ENCODE data around the gene DISC1.

Gene DISC1

GRCh38 chr1:231828182-231828920 lies 201.8 kb downstream of the DISC1 start:
- no peak for DNase-seq

- no peak for DNase-seq
These were observed 202.7 kb downstream of the DISC1 start for GRCh38 chr1:231829332-231829731.

DNA sequence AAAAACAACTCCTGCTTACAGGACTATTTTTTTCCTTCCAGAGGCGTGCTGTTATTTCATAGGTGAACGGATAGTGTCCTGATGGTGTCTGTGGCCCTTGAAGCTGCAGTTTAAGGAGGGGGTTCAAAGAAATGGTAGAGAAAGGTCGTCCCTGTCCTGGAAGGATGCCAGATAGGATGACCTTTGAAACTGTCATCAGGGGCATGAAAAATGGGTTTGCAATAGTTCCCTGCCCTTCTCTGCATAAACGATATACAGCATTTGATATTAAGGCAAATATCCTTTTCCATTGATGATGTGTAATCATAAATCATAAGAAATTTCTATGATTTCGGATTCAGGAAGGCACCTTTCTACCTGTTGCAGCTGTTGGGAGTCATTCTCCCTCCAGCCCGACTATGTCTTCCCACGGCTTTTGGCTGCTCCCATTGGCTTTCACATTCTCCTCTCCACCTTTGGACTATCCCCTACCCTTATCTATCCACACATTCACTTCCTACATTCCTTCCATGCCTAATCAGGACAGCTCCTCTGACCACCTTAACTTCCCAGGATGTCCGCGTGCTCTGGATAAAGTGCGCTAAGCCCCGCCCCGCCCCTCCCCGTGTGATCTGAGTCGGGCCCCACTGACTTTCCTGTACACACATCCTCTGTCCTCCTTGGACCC lies 209.8 kb downstream of the DISC1 start:
- DNase-seq = no peak

- no peak for DNase-seq
These were observed 211.9 kb downstream of the DISC1 start for GRCh38 chr1:231838521-231838920.

DNA sequence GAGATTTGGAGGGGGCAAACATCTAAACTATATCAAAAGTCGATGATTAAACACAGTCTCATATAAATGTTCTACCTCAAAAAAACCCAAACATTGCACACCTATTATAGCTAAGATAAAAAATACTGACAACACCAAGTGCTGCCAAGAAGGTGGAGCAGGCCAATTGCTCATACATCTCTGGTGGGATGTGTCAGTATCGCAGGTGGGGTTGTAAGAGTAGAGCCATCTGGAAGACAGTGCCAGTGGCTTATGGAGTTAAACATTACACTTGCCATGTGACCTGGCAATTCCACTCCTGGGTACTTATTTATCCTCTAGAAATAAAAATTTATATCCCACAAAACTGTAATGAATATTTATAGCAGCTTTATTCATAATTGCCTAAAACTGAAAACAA lies 213.4 kb downstream of the DISC1 start:
- DNase-seq = no peak

- DNase-seq = no peak
These were observed 215.2 kb downstream of the DISC1 start for GRCh38 chr1:231841616-231842344.

GRCh38 chr1:231842441-231842840 lies 215.9 kb downstream of the DISC1 start:
- DNase-seq = no peak

GRCh38 chr1:231844986-231845502 lies 218.5 kb downstream of the DISC1 start:
- no peak for DNase-seq

DNA sequence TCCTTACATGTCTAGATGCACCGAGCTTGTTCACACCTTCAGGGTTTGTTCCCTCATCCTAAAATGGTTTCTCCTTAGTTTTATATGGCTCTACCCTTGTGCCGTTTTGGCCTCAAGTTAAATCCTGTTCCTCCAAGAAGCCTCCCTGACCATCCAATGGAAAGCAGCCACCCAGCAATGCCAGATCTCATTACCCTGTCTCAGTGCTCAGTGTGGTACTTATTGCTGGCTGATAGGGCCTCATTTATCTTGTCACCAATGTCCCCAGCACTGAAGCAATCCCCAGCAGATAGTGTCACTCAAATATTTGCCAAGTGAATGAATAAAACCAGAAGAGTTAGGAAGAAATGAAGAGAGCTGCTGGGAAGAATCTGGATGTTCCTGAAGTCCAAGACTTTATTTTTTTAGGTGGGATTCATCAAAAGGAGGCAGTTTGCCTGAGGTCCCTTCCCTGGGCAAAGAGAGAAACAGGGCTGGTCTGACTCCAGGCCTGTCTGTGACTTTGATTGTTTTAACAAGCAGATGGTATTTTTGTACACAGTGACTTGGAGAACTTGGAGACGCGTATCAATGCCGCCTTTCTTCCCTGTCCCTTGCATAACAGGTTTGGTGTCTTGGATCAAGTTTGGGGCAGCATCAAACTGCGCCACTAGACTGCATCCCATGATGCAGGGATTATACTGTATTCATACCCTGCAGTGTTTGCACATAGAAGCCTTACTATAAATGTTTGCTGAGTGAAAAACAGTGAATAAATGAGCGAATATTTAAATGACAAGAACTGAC lies 221.2 kb downstream of the DISC1 start:
- DNase-seq = no peak

DNA sequence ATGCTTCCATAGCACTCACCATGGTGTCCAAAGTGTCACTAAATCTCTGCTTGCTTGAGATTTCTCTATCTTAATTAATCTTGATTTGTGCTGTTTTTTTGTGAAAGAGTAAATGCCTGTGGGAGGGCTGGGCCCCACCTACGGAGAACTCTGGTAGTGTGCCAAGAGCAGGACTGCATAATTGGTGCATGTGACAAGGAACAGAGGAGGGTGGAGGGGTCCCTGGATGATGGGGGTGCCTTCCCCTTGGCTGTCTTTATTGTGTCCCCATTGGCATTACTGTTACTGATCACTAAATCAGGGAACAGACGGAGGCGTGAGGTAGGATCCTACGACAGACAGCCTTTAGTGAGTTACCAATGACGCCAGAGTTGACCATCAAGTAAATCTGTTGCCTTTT lies 223.4 kb downstream of the DISC1 start:
- no peak for DNase-seq

DNA sequence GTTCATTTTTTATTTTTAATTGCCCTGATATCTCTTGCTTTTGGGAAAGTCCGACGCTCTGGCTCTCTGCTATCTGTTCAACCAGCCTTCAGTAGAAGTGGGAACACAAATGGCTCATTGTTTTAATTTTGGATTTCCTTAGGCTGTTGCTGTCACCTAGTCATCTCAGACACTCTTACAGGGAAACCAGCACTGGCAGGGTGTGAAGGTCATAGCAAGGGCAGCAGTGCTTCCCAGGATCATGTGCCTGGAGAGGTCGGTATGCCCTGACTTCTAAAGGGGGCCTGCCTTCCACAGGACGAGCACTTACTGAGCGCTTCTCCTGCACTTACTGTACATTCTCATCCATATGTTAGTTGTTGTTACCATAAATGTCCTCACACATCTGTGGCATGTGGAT lies 224.2 kb downstream of the DISC1 start:
- no peak for DNase-seq

GRCh38 chr1:231853588-231854207 lies 227.1 kb downstream of the DISC1 start:
- no peak for DNase-seq

- no peak for DNase-seq
These were observed 228.8 kb downstream of the DISC1 start for GRCh38 chr1:231855361-231855760.

DNA sequence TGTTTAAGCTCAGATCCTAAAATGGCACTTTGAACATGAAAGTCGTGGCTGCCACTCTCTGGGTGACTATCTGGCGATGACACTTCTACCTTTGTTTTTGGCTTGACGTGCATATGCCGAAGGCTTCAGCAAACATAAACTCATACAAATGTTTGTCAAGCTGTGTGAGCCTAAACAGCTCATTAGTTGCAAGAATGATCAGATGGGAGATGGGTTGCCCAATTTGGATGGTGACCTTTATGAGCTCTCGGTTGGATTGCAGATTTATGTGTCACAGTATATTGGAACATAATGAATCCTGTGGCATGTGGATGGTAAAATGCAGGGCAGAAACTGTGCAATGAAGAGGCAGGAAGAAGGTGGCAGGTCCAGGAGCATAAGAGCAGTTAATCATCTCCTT lies 229.3 kb downstream of the DISC1 start:
- DNase-seq = no peak

- DNase-seq = no peak
These were observed 229.8 kb downstream of the DISC1 start for GRCh38 chr1:231856426-231856825.

DNA sequence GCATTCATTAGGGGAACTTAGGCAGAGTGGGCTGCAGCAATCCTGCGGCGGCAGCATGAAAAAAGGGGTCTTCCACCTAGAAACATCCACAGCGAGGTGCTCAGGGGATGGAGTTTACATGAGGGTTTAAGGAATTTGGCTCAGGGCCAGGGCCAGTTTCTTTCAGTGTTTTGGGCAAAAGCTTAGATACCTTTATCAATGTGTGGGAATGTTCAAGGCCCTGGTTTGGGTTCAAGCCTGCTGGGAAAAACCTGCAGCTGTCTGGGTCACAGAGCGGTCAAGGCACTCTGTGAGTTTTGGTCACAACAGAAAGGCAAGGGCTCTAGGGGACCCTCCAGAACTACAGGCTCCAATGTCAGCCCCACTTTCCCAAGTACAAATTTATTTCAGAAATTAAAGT lies 230.3 kb downstream of the DISC1 start:
- DNase-seq = no peak

DNA sequence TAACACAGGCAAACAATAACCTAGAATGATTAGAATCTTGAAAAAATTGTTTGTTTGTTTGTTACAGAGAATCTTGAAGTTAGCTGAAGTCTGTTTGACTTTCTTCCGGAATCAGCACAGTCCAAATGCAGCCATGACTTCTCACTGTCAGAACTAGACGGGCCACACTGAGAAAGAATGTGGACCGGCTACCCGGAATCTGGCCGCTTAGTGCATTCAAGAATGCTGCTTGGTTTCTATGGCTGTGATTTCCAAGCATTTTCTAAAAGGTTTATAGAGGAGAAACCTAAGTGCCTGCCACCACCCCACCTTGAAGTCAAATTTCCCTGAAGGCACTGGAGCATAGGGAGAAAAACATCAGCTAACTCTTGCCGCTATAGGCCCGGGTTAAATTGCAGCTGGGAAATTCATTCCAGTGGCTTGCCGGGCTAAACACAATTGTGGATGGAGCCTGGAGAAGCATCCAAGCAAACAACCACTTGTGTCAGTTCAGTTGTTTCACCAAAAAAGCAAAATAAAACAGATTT lies 231.1 kb downstream of the DISC1 start:
- no peak for DNase-seq

- no peak for DNase-seq
These were observed 233.9 kb downstream of the DISC1 start for GRCh38 chr1:231860221-231861088.

GRCh38 chr1:231861541-231862481 lies 235.2 kb downstream of the DISC1 start:
- DNase-seq = no peak

DNA sequence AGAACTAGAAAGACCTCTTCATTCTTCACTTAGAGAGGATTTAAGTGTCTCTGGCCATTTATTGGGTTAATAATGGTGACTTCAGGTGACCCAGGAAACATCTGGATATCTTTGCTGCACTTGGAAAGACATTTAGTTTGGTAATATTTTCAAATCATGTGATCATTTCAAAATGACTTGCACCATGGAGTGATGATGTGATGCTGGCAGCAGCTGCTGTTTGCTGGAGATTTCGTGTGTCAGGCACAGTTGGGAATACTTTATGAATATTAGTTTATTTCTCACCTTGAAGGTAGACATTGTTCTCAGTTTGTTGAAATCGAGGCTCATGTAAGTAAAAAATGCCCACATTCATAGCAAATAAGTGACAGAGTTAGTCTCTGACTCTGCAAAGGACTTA lies 236.0 kb downstream of the DISC1 start:
- DNase-seq = no peak
